Liver (tissue), 3 donors: ENCODE results near the gene PGPEP1.

ENCODE experiments used
- CTCF ChIP-seq: fragments of 150-350 bp; IDR thresholded peaks from 2 replicates; pipeline ENCODE4 v1.5.1; 2017; ENCODE audit warnings: improper control_type of control experiment, low read depth, low read length; ENCODE audit not compliant: missing input control
- EGR1 ChIP-seq, 2 donors: IDR thresholded peaks; 2 replicates each; pipeline ENCODE4 v1.6.1; 2016 to 2018; ENCODE audit warnings: antibody characterized with exemption in 2 of 2, low read depth in 2 of 2
- FOXA1 ChIP-seq: IDR thresholded peaks from 2 replicates; pipeline ENCODE4 v1.6.1; 2016; ENCODE audit warnings: antibody characterized with exemption
- GABPA ChIP-seq, 2 donors: IDR thresholded peaks in 1 of 2; conservative IDR thresholded peaks in 1 of 2; 2 replicates each; pipeline ENCODE4 v1.6.1; 2016; ENCODE audit warnings: antibody characterized with exemption in 2 of 2, mild to moderate bottlenecking in 1 of 2, moderate library complexity in 1 of 2
- HNF4A ChIP-seq, 2 donors: conservative IDR thresholded peaks; 2 replicates each; pipeline ENCODE4 v1.6.1; 2016; ENCODE audit warnings: antibody characterized with exemption in 2 of 2, mild to moderate bottlenecking in 2 of 2
- RAD21 ChIP-seq, 2 donors: IDR thresholded peaks; 2 replicates each; pipeline ENCODE4 v1.6.1; 2016; ENCODE audit warnings: antibody characterized with exemption in 2 of 2, mild to moderate bottlenecking in 2 of 2
- REST ChIP-seq: IDR thresholded peaks from 2 replicates; pipeline ENCODE4 v1.6.1; 2016; ENCODE audit warnings: antibody characterized with exemption, mild to moderate bottlenecking
- TAF1 ChIP-seq: conservative IDR thresholded peaks from 2 replicates; pipeline ENCODE4 v1.6.1; 2016; ENCODE audit warnings: antibody characterized with exemption, mild to moderate bottlenecking
- donor health status: healthy.
- donor health status: healthy.

GRCh38 chr19:18363787-18364186 lies 23.4 kb downstream of the PGPEP1 start:
- TF ChIP-seq RAD21 (IDR thresholded peaks at IDR 0.05) (no peak), FOXA1 (no peak), CTCF (no peak), TAF1 (no peak), HNF4A (conservative IDR thresholded peaks at IDR 0.05) (no peak), GABPA (IDR thresholded peaks at IDR 0.05 in 1 of 2, conservative IDR thresholded peaks at IDR 0.05 in 1 of 2) (no peak), EGR1 (IDR thresholded peaks at IDR 0.05; ENCODE audit: low read depth in 2 of 2) (no peak), REST (no peak)
